GM21423 (cell line): ENCODE results near the gene RCOR2.
"Not testable (repeated sequence)": the region's sequence is repeated elsewhere in the genome, so short reads cannot be mapped to it uniquely, and the experiment has no call there.

Source experiments
- ATAC-seq: cut with Tn5 transposase; IDR thresholded peaks from one replicate; pipeline ENCODE4 v1.9.1; 2021; ENCODE audit warnings: mild to moderate bottlenecking, moderate library complexity; ENCODE audit not compliant: unreplicated experiment

RCOR2 gene

GRCh38 chr11:63916837-63917691, at the start of gene RCOR2:
TSS of gene RCOR2 (minus strand) at chr11:63917164. CDS start at chr11:63916456, 708 bp downstream.
- no peak for ATAC-seq

GRCh38 chr11:63966444-63966843, 49.5 kb upstream of the RCOR2 start:
- ATAC-seq: no peak

- not testable (repeated sequence) for ATAC-seq
Observed at GRCh38 chr11:63963895-63964294, 46.9 kb upstream of the RCOR2 start.

GRCh38 chr11:63961608-63962412, 44.8 kb upstream of the RCOR2 start:
- no peak for ATAC-seq

GRCh38 chr11:63958008-63958407, 41.0 kb upstream of the RCOR2 start:
- ATAC-seq: no peak

GRCh38 chr11:63952570-63952969, 35.6 kb upstream of the RCOR2 start:
- ATAC-seq: no peak

GRCh38 chr11:63951779-63952536, 35.0 kb upstream of the RCOR2 start:
- ATAC-seq: peak; percentile 56

GRCh38 chr11:63945477-63946163, 28.7 kb upstream of the RCOR2 start:
- ATAC-seq: no peak

GRCh38 chr11:63944987-63945386, 28.0 kb upstream of the RCOR2 start:
- no peak for ATAC-seq

- no peak for ATAC-seq
Observed at GRCh38 chr11:63942803-63943202, 25.8 kb upstream of the RCOR2 start.

GRCh38 chr11:63941901-63942300, 24.9 kb upstream of the RCOR2 start:
- no peak for ATAC-seq

GRCh38 chr11:63940786-63941185, 23.8 kb upstream of the RCOR2 start:
- ATAC-seq: no peak

- ATAC-seq: no peak
Observed at GRCh38 chr11:63939397-63939891, 22.5 kb upstream of the RCOR2 start.

GRCh38 chr11:63938479-63939396, 21.8 kb upstream of the RCOR2 start, which contains the start of gene NAA40:
TSS of gene NAA40 (plus strand) at chr11:63939002. CDS start at chr11:63939097, 95 bp downstream.
- ATAC-seq: peak; percentile 94

- peak; percentile 5 for ATAC-seq
Observed at GRCh38 chr11:63937713-63938478, 20.9 kb upstream of the RCOR2 start.

GRCh38 chr11:63933459-63933858, 16.5 kb upstream of the RCOR2 start:
- no peak for ATAC-seq

- ATAC-seq: no peak
Observed at GRCh38 chr11:63931876-63932275, 14.9 kb upstream of the RCOR2 start.

GRCh38 chr11:63931045-63931444, 14.1 kb upstream of the RCOR2 start:
- ATAC-seq: no peak
